AG04450 (cell line): ENCODE data around the gene FER1L5. TPM values are rescaled to one million over a fixed set of nuclear protein-coding genes. Genes with fewer than 3 reads are reported as not detected.
A peak's percentile ranks its signal among the peaks of the same experiment; 100 is the strongest.
"Not testable (repeated sequence)": the region's sequence is repeated elsewhere in the genome, so short reads cannot be mapped to it uniquely, and the experiment has no call there.

Experiments used
- CTCF ChIA-PET: fragments of 300-600, 350-600 bp; formaldehyde crosslinking; extraction: SDS; loops from one replicate; lab custom pipeline; 2022; ENCODE audit warnings: antibody characterized with exemption, inconsistent platforms; lab: Charles Lee
- POLR2A ChIA-PET: fragments of 350-600 bp; formaldehyde crosslinking; extraction: SDS; loops from one replicate; lab custom pipeline; 2021; ENCODE audit warnings: antibody characterized with exemption, inconsistent platforms; lab: Yijun Ruan, JAX
- DNase-seq: peaks from one replicate; pipeline ENCODE4 v3.0.0-alpha.2; 2011; ENCODE audit warnings: low read depth, low spot score
- H3K27ac ChIP-seq: one replicate; pipeline ENCODE4 v1.5.1; 2012; ENCODE audit warnings: low read depth, low read length, control low read depth
- H3K27me3 ChIP-seq: one replicate; pipeline ENCODE4 v1.6.0; 2012; ENCODE audit warnings: low read length; ENCODE audit not compliant: control insufficient read depth, insufficient read depth
- H3K4me3 ChIP-seq: 2 replicates; pipeline ENCODE4 v1.5.1; 2011; ENCODE audit warnings: mild to moderate bottlenecking, low read depth, low read length, control low read depth
- H3K9me3 ChIP-seq: 2 replicates; pipeline ENCODE4 v1.5.1; 2012; ENCODE audit warnings: low read length; ENCODE audit not compliant: control insufficient read depth, insufficient read depth
- polyA plus RNA-seq: library from polyadenylated mRNA; depleted of rRNA; stranded (reverse); fragments of >200 nt; gene quantifications from 2 replicates; pipeline ENCODE4 v1.2.3, GENCODE V29; 2011
- TF ChIP-seq, protein P1 (sequence below): IDR thresholded peaks from 2 replicates; pipeline ENCODE4 v1.5.1; 2011; ENCODE audit warnings: low read depth, low read length, control low read depth, inconsistent platforms

Gene FER1L5
- polyA plus RNA-seq, 1 experiment, result 0.17 TPM

DNA sequence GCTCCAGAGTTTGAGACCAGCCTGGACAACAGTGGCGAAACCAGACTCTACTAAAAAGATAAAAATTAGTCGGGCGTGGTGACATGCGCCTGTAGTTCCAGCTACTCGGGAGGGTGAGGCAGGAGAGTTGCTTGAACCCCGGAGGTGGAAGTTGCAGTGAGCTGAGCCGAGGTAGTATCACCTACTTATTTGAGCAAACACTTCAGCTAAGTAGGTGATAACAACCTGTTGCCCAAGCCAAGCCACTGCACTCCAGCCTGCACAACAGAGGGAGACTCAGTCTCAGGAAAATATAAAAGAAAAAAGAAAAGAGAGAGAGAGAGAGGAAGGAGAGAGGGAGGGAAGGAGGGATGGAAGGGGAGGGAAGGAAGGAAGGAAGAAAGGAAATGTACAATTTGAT lies 21.3 kb downstream of the FER1L5 start:
- H3K27ac ChIP-seq, result no peak overlapping the region
- CTCF ChIA-PET, result interaction anchor here (1.4 kb wide), 1 partner anchor 110 kb away, joined by 5 read pairs; no protein-coding TSS in a partner anchor
- no peaks in the 10 kb centered on the region for H3K9me3 ChIP-seq
- DNase-seq, result no peak
- POLR2A ChIA-PET, result interaction anchor here (2.2 kb wide), 1 partner anchor 26 kb away, joined by 21 read pairs; the partner anchor contains the start of gene KANSL3
- TF ChIP-seq, protein P1, sequence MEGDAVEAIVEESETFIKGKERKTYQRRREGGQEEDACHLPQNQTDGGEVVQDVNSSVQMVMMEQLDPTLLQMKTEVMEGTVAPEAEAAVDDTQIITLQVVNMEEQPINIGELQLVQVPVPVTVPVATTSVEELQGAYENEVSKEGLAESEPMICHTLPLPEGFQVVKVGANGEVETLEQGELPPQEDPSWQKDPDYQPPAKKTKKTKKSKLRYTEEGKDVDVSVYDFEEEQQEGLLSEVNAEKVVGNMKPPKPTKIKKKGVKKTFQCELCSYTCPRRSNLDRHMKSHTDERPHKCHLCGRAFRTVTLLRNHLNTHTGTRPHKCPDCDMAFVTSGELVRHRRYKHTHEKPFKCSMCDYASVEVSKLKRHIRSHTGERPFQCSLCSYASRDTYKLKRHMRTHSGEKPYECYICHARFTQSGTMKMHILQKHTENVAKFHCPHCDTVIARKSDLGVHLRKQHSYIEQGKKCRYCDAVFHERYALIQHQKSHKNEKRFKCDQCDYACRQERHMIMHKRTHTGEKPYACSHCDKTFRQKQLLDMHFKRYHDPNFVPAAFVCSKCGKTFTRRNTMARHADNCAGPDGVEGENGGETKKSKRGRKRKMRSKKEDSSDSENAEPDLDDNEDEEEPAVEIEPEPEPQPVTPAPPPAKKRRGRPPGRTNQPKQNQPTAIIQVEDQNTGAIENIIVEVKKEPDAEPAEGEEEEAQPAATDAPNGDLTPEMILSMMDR, result no peak
- H3K4me3 ChIP-seq, result no peak overlapping the region
- no peaks in the 10 kb centered on the region for H3K27me3 ChIP-seq

DNA sequence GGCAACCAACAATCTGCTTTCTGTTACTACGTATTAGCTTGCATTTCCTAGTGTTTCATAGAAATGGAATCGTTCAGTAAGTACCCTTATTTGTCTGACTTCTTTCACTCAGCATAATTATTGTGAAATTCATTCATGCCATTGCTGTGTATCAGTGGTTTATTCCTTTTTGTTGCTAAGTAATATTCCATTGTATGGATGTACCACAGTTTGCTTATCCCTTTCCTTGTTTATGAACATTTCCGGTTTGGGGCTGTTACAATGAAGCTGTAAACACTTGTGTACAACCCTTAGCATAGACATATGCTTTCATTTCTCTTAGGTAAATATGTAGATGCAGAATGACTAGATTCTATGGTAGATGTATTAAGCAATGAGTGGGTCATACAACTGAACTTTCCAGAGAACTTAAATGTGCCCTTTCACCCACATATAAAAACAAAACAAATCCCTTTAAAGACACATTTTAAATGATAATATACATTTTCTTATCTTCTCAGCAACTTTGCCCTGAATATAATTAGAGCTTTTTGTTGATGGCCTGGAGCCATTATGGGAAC lies 21.9 kb downstream of the FER1L5 start:
- no peak for DNase-seq
- no peaks in the 10 kb centered on the region for H3K27me3 ChIP-seq
- TF ChIP-seq, protein P1, result no peak
- no peaks in the 10 kb centered on the region for H3K9me3 ChIP-seq
- CTCF ChIA-PET, result interaction anchor here (1.0 to 1.4 kb wide), 2 partner anchors 111 to 447 kb away, joined by 3 to 5 read pairs; no protein-coding TSS in a partner anchor
- POLR2A ChIA-PET, result interaction anchor here (0.6 to 2.2 kb wide), 3 partner anchors 27 to 403 kb away, joined by 5 to 21 read pairs (median 6); partner anchors contain the start of genes CNNM4 and KANSL3
- H3K4me3 ChIP-seq, result no peak overlapping the region
- H3K27ac ChIP-seq, result peak overlapping the region; percentile 93

DNA sequence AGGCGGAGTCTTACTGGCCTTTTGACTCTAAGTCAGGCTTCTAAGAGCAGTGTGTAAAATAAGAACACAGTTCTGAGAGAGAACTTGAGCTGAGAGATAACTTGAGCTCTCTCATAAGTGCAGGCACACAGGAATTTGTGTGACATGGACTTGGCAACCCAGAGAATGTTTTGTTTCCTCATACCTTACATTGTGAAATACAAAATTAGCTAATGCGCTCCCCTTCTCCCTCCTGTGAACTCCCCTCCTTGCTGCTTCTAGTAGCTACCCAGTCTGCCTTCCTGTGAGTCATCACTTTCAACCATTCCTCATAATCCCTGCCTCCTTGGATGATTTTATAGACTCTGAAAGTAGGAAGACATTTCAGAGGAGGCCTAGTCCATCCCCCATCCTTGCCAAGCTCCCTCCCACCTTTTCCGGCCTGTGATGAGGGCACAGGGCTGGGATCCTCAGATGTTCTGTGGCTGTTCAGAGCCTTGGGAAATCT lies 22.6 kb downstream of the FER1L5 start:
- H3K27me3 ChIP-seq, result no peaks in the 10 kb centered on the region
- no peaks in the 10 kb centered on the region for H3K9me3 ChIP-seq
- peak overlapping the region; percentile 93 for H3K27ac ChIP-seq
- no peak overlapping the region for H3K4me3 ChIP-seq
- peak; percentile 95 for DNase-seq
- POLR2A ChIA-PET, result interaction anchor here (0.6 to 2.2 kb wide), 5 partner anchors 13 to 403 kb away, joined by 3 to 21 read pairs (median 5); partner anchors contain the start of genes CNNM4 and KANSL3
- TF ChIP-seq, protein P1, result no peak
- CTCF ChIA-PET, result interaction anchor here (0.6 to 1.4 kb wide), 6 partner anchors 30 to 447 kb away, joined by 3 to 5 read pairs (median 4); no protein-coding TSS in a partner anchor

DNA sequence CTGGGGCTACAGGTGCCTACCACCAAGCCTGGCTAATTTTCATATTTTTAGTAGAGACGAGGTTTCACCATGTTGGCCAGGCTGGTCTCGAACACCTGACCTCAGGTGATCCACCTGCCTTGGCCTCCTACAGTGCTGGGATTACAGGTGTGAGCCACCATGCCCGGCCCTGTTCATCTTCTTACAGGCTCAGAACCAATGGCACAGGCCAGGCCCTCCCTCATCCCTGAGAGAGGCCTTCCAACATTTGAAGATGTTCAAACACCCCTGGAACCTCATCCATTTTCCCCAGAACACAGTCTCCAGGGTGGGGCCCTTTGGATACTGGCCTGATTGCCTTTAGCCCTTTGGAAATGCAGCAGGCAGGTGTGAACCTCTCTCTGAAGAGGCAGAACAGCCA lies 23.2 kb downstream of the FER1L5 start:
- ChIA-PET CTCF (interaction anchor here (0.7 kb wide), 3 partner anchors 30 to 296 kb away, joined by 3 to 4 read pairs (median 4); no protein-coding TSS in a partner anchor), POLR2A (interaction anchor here (0.6 to 2.2 kb wide), 2 partner anchors 28 to 44 kb away, joined by 3 to 21 read pairs; partner anchors contain the start of gene KANSL3)
- not testable (repeated sequence) for DNase-seq, H3K4me3 ChIP-seq, H3K9me3 ChIP-seq, H3K27me3 ChIP-seq
- H3K27ac ChIP-seq, result peak overlapping the region; percentile 93

DNA sequence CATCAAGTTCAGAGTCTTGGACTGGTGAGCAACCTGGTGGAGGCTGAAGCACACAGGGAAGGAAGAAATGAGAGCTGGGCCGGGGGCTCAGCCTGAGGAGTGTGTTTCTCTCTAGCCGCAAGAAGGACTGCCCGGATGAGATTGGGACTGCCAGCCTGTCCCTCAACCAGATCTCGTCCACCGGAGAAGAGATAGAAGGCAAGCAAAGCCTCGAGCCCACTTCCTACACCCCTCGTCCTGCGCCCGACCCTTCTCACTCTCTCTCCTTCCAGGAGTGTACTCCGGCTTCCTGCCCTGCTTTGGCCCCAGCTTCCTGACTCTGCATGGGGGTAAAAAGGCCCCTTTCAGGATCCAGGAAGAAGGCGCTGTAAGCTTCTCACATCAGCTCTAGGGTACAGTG lies 26.2 kb downstream of the FER1L5 start:
- Histone ChIP-seq H3K27me3 (peaks cover 6% of the 10 kb centered on the region), H3K9me3 (no peaks in the 10 kb centered on the region), H3K4me3 (no peak overlapping the region), H3K27ac (no peak overlapping the region)
- POLR2A ChIA-PET, result no interaction called here
- no peak for DNase-seq
- TF ChIP-seq, protein P1, result no peak
- CTCF ChIA-PET, result no interaction called here
